ENCODE results near the gene PRPF31.
"Not testable (repeated sequence)": the region's sequence is repeated elsewhere in the genome, so short reads cannot be mapped to it uniquely, and the experiment has no call there.

Gene PRPF31, protein sequence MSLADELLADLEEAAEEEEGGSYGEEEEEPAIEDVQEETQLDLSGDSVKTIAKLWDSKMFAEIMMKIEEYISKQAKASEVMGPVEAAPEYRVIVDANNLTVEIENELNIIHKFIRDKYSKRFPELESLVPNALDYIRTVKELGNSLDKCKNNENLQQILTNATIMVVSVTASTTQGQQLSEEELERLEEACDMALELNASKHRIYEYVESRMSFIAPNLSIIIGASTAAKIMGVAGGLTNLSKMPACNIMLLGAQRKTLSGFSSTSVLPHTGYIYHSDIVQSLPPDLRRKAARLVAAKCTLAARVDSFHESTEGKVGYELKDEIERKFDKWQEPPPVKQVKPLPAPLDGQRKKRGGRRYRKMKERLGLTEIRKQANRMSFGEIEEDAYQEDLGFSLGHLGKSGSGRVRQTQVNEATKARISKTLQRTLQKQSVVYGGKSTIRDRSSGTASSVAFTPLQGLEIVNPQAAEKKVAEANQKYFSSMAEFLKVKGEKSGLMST

DNA sequence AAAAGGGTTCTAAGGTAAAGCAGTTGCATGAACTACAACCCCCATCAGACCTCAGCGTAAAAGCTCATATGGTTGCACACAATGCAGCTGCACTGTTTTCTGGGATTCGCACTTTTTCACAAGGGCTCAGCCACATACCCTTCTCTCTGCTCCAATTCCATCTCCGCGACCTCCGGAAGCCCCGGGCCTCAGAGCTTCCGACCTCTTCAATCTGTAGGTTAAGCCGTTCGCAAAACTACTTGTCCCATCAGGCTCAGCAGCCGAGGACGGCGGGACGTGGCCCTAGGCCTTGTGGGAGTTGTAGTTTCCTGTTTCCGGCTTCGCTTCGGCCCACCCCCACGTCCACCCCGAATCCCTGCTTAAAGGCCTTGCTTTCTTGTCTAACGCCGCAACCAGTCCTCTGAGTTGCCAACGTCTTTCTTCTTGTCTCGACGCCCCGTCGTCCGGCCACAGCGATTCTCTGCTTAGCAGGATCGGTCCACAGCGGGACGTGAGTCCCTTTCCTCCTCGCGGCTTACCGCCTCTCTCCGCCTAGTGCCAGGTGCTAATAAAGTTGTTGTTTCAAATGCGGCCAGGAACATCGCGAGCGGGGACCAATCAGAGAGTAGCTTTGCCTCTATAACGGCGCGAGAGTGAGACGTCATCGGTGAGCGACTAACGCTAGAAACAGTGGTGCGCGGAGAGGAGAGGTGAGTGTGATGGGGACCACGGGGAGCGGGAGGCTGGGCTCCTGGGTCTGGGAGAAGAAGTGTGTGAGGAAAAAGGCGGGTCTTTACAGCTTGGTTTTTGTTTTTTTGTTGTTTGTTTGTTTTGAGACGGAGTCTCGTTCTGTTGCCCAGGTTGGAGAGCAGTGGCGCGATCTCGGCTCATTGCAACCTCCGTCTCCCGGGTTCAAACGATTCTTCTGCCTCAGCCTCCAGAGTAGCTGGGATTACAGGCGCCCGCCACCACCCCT lies at the start of gene PRPF31, which contains the start of gene TFPT:
Gene PRPF31, plus strand, starts transcription at position 646 of the 955 bp plus-strand sequence. CDS start 2,525 bp downstream, outside the sequence.
Gene TFPT, minus strand, starts transcription at position 549 of the 955 bp plus-strand sequence. Its CDS starts 388 bp downstream, at position 161.
- DNase-seq: peak; percentile 95

- no peak for DNase-seq
Observed at GRCh38 chr19:54069470-54069869, 46.1 kb upstream of the PRPF31 start.

DNA sequence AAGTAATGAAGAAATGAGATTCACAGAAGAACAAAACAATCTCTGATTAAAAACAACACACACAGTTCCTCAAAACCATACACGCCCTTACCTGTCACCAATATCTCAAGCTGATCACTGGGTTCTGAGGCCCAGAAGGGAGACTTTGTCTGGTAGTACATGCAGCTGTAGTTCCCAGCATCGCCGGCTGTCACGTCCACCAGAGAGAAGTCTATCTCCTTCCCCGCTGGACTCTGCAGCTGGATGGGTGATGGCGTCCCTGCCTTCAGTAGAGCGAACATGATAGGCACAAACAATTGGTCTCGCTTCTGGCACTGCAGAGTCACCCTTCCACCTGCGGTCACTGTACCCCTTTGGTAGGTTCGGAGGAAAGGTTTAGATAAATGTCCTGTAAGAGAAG lies 41.7 kb upstream of the PRPF31 start:
- DNase-seq: no peak

DNA sequence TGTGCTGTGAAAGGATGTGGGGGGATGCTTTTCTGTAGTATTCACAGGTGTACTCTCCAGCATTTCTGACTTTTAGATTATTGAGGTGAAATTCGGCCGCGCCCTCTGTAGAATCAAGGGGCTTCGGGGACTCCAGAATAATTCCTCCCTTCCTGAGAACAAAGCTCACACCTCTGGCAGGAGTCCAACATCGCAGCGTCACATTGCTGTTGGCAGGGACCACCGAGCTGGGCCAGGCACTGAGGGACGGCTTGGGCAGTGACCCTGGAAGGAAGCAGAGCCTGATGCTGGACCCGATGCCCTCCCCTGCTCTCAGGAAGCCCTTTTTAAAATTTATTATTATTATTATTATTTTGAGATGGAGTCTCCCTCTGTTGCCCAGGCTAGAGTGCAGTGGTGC lies 40.7 kb upstream of the PRPF31 start:
- DNase-seq: no peak

DNA sequence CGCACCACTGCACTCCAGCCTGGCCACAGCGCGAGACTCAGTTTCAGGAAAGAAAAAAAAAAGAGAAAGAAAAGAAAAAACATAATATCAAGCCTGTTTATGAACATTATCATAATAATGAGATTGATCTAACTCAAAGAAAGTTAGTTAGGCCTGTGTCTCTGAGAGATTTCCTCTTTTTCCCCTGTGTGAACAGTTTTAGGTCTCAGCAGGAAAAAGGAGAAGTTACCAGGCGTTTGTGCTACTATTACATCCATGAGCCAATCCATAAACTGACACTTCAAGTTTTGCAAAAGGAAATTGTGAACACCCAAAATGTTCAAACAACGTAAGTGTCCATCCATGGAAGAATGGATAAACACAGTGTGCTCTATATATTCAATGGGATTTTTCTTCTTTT lies 38.2 kb upstream of the PRPF31 start:
- DNase-seq: no peak

DNA sequence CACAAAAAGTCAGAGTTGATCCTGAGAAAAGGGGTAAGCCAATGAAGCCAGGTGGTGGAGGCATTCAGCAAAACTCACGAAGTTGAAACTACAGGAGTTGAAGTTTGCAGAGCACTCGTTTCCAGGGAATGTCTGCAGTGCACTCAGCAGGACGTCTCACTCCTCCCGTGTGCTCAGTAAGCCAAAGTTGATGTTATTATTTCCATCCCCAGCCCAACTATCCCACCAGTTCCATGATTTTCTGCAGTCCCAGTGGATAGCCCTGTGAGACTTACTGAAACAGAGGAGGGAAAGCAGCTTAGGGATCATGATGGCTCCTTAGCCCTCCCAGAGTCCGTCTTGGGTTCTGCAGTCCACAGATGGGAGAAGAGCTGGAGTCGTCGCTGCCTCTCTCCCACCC lies 34.5 kb upstream of the PRPF31 start, which contains the start of gene TARM1:
Gene TARM1, minus strand, starts transcription at position 334 of the 400 bp plus-strand sequence. Its CDS starts 25 bp downstream, at position 309.
- no peak for DNase-seq

DNA sequence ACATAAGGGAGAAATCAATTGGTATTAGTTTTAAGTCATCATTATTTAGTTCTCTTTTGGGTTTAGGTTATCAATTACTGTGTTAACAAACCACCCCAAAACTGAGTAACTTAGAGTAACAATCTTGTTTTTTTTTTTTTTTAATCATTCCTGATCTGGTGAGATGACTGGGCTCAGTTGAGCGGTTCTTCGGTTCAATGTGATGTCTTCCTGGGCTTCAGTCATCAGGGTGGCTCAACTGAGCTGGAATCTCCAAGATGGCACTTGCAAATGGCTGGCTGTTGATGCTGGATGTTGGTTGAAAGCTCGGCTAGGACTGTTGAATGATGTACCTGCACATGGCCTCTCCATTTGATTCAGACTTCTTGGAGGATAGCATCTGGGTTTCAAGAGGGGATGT lies 31.1 kb upstream of the PRPF31 start:
- DNase-seq: no peak

- DNase-seq: no peak
Observed at GRCh38 chr19:54094426-54095000, 21.0 kb upstream of the PRPF31 start.

- no peak for DNase-seq
Observed at GRCh38 chr19:54095136-54095858, 20.3 kb upstream of the PRPF31 start.

DNA sequence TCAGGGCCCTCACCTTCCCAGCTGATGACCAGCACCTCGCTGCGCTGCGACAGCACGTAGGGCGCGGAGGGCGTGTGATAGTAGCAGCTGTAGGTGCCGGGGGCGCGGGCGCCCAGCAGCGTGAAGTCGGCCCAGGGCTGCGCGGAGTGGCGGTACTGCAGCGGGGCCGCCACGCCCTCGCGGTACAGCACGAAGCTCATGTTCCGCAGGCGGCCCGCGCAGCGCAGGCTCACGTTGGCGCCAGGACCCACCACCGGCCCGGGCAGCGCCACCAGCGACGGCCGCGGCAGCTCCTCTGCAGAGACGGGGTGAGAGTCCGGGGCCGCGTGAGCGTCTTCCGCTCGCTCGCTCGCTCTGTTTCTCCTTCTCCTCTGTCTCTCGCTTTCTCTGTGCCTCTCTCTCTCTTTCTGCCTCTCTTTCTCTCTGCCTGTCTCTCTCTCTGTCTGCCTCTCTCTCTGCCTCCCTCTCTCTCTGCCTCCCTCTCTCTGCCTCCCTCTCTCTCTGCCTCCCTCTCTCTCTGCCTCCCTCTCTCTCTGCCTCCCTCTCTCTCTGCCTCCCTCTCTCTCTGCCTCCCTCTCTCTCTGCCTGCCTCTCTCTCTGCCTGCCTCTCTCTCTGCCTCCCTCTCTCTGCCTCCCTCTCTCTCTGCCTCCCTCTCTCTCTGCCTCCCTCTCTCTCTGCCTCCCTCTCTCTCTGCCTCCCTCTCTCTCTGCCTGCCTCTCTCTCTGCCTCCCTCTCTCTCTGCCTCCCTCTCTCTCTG lies 19.5 kb upstream of the PRPF31 start:
- DNase-seq: peak; percentile 52

DNA sequence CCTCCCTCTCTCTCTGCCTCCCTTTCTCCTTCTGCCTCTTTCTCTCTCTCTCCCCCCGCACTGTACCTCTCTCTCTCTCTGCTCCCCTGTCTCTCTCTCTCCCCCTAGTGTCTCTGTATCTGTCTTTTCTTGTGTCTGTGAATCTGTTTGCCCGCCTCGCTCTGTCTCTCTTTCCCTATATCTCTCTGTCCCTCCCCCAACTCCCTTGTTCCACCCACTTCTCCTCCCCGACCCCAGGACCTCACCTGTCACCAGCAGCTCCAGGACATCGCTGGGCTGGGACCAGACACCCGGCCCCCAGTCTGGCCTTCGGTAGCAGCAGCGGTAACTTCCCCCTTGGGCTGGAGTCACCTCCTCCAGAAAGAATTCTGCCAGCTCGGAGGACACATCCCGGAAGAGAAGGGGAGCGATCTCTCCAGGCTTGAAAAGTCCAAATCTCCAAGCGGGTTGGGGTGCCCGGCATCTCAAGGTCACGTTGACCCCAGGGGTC lies 18.9 kb upstream of the PRPF31 start:
- DNase-seq: peak; percentile 21

- DNase-seq: no peak
Observed at GRCh38 chr19:54099190-54099902, 16.2 kb upstream of the PRPF31 start.

DNA sequence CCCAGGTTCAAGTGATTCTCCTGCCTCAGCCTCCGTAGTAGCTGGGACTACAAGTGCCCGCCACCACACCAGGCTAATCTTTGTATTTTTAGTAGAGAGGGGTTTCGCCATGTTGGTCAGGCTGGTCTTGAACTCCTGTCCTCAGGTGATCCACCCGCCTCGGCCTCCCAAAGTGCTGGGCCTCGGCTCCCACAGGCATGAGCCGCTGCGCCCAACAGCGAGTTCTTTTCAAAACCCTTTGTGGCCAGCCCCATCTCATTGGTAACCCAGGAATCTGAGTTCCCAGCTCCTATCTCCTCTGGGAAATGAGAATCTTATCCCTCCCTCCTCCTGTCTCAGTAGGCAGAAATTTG lies 15.7 kb upstream of the PRPF31 start:
- DNase-seq: not testable (repeated sequence)

DNA sequence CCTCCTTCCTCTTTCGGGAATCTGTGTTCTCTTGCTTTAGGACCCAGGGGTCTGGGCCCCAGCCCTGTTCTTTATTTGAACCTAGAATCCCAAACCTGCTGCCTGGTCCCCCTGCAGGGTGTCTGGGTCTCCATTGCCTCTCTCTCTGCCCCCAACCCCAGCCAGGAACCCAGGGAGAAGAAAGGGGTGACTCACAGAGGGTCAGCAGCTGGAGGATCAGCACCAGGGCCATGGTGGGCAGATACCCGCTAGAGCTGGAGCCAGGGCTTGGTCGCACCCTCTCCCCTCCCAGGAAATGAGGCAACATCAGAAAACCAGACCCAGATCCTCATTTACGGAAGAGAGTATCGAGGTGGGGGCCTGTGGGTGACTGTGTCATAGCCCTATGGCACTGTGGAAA lies 15.0 kb upstream of the PRPF31 start, which contains the start of gene OSCAR:
Gene OSCAR, minus strand, starts transcription at position 243 of the 400 bp plus-strand sequence. Its CDS starts 11 bp downstream, at position 232.
- DNase-seq: no peak

- DNase-seq: peak; percentile 97
Observed at GRCh38 chr19:54102421-54103169, 13.0 kb upstream of the PRPF31 start, which contains the start of gene NDUFA3. Gene NDUFA3, plus strand, starts transcription at chr19:54102855. Its CDS starts 24 bp downstream, at chr19:54102879.

DNA sequence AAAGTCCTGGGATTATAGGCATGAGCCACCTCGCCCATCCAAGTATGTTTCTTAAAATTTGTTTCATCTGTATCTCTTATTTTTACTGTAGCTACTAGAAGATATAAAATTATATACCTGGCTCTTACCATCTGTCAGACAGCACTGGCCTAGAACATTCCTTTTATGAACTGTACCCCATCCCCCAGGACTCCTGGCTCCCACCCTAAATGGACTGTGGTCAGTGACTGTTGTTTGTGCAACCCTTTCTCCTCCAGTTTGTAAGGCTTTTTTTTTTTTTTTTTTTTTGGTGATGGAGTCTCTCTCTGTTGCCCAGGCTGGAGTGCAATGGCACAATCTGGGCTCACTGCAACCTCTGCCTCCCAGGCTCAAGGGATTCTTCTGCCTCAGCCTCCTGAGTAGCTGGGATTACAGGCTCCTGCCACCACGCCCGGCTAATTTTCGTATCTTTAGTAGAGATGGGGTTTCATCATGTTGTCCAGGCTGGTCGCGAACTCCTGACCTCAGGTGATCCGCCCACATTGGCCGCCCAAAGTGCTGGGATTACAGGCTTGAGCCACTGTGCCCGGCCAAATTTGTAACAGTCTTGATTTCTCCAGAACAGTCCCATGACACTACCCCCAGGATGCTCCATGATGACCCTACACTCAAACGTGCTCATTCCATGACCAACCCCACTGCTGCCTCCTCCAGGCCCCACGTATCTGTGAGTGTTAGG lies 10.4 kb upstream of the PRPF31 start:
- DNase-seq: no peak

DNA sequence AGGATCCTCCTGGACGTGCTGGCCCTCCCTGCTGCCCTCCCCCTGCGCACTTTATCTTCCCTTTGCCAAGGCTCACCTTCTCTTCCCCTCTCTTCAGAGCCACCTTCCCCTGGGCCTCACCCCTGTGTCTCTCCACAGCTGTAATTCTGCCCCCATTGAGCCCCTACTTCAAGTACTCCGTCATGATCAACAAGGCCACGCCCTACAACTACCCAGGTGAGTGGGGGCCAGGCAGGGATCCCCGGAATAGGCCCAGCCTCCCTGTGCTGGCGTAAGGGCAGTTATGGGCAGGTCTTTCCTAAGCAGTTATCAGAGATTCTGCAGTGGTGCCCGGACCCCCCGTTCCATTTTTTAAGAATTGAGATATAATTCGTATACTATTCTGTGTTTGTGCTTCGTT lies 9.8 kb upstream of the PRPF31 start:
- no peak for DNase-seq

DNA sequence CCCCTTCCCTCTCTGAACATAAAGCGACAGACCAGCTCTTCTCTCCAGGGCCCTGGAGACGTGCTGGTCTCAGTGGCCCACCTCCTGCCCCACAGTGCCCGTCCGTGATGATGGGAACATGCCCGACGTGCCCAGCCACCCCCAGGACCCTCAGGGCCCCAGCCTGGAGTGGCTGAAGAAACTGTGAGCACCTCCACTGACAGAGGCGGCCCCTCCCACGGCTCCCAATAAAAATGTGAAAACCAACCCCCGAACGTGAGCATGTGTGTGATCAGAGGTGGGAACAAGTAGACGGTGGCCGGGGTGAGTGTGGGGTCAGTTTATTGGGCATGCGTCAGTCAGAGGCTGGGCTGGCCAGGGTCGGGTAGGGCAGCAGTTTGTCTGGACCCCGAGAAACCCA lies 8.8 kb upstream of the PRPF31 start:
- DNase-seq: no peak

All from activated gamma-delta T cell treated with Interleukin-2 at 50 U/mL for 16 hours (primary cell).